ENCODE measurements around the gene LRRN2.
"Not testable (repeated sequence)": the region's sequence is repeated elsewhere in the genome, so short reads cannot be mapped to it uniquely, and the experiment has no call there.

The LRRN2 gene

GRCh38 chr1:204574016-204574864, 111.3 kb downstream of the LRRN2 start:
- DNase-seq (ENCODE audit: low read depth), result no peak

DNA sequence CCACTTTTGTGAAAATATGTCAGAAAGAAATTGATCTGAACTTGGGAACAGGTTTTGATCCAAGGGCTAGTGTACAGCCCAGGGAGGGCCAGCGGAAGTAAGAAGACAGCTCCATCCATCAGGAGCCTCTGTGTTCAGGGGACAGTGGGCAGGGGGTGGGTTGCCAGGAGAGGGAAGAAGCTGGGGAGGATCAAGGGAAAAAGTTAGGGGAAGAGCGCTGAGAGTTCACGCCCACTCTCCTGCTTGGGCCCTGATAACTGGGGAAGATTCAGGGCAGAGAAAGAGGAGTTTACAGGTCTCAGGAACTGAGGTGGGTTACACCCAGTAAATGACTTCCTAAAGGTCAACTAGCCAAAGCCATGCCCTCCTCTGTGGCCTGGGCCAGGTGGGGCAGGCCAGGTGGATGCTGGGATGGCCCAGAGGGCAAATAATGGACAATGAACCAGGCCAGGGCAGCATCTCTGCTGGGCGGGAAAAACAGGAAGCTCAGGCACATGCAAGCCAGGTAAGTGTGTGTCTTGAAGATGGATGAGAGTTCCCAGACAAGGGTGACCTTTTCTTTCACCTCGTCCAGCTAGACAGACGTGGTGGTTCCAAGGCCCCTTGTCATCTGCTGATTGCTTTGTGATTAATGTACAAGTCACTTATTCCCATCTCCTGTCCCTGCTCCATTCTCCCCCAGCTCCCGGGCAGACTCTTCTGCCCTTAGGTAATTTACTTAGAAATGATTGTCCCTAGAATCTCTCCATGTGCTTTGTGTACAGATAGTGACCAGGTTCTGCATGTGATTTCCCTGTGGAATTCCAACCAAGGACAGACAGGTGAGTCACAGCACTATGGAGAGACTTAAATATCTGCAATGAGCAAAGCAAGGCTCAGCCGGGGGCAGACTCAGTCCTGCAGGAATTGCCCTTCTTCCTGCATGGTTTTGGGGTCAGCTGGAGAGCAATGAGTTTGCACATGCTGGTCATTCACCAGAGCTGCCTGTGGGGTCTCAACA, 112.3 kb downstream of the LRRN2 start:
- peak; percentile 36 for DNase-seq (ENCODE audit: low read depth)

DNA sequence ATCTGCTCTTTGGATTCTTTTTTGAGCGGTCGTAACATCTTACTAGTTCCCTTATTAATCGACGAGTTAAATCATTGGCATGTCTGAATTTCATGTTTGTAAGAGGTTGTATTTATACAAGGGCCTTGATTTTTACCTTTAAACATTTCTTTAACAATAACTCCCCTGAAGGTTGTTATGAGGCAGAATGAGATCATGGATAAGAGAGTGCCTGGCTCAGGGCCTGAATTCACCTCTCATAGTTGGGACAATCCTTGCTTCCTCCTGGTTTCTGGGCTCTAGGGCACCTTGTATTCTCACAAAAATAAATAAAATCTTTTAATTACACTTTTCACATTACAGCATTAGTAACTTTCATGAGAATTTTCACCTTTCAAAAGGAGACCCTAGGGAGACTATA, 113.9 kb downstream of the LRRN2 start:
- no peak for DNase-seq (ENCODE audit: low read depth)

- DNase-seq (ENCODE audit: low read depth), result peak; percentile 29
Observed at GRCh38 chr1:204571128-204571527, 114.4 kb downstream of the LRRN2 start.

GRCh38 chr1:204570021-204570420, 115.5 kb downstream of the LRRN2 start:
- DNase-seq (ENCODE audit: low read depth), result not testable (repeated sequence)

DNA sequence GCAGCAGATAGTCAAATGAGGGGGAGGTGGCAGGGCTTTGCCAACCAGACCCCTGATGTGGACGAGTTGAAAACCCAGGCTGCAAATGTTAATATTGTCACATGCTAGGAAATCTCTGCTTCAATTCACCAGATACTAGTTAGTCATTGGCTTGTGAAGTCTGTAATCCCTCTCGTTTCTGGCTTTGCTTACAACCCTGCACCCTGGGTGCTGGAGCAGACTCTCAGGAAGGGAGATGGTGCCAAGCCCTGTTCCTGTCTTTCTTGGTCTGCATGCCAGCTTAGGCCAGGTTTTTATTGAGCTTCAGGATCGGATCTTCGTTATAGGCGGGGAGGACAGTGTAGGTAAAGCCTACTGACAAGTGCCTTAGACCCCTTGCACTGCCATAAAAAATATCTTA, 116.1 kb downstream of the LRRN2 start:
- DNase-seq (ENCODE audit: low read depth), result no peak

DNA sequence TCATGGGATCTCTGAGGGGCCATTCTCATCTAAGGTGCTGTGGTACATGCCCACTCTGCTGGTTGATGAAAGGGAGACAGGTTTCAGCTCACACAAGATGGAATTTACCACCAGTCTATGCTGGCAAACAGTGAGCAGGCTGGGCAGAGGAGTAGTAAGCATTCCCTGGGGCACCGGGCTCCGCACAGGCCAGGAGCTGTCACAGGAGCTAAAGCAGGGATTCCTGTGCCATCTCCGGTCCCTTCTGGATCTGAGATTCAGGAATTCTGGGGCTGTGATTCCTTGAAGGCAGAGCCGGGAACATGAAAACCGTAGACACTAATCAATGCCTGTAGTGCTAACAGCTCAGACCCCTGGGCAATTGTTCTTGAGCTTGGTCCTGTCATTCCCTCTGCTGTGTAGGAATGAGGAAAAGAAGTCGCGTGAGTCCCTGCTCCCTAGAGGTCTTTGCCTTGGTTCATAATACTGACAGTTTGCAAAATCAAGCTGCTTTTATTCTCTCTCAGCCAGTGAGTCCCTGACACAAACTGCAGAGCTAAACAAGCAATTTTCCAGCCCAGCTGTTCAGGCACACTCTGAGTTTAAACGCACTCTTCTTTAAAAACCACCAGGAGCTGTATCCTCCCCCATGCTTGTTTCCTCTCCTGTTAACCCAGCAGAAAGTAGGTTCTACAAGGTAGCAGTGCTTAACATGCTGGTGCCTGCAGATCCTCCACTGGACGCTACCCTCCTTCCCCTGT, 116.8 kb downstream of the LRRN2 start:
- no peak for DNase-seq (ENCODE audit: low read depth)
